GM12878 (cell line): ENCODE measurements around the gene FBXW9. TPM values are rescaled to one million over a fixed set of nuclear protein-coding genes. Genes with fewer than 3 reads are reported as not detected.
A peak's percentile ranks its signal among the peaks of the same experiment; 100 is the strongest.

Experiments used
- ATAC-seq: fragments of 200-7000 bp; cut with Tn5 transposase; 3 replicates; pipeline ENCODE4 v1.9.1; 2020; ENCODE audit warnings: mild to moderate bottlenecking, moderate library complexity
- BruUV-seq: library from RNA; stranded (reverse); fragments of 400-500 nt; replicated peaks from 2 replicates; lab custom pipeline; 2021; lab: Mats Ljungman, UMichigan
- CTCF ChIA-PET: fragments of 300-600 bp; sonication (Branson Sonifier 250); formaldehyde crosslinking; extraction: SDS; loops from one replicate; lab custom pipeline; 2021; ENCODE audit warnings: inconsistent platforms; lab: Yijun Ruan, JAX
- POLR2A ChIA-PET: fragments of 350-600 bp; formaldehyde crosslinking; extraction: SDS; loops from one replicate; lab custom pipeline; 2021; ENCODE audit warnings: inconsistent platforms; lab: Charles Lee
- RAD21 ChIA-PET: fragments of 300-600 bp; sonication (Branson Sonifier 250); formaldehyde crosslinking; loops from one replicate; lab custom pipeline; 2023; ENCODE audit warnings: antibody characterized with exemption; ENCODE audit not compliant: unreplicated experiment; lab: Charles Lee
- SMC1A ChIA-PET: fragments of 300-600 bp; sonication (Branson Sonifier 250); formaldehyde crosslinking; loops from one replicate; lab custom pipeline; 2023; ENCODE audit not compliant: unreplicated experiment, uncharacterized antibody; lab: Charles Lee
- DNase-seq: peaks from one replicate; pipeline ENCODE4 v3.0.0-alpha.2; 2011; ENCODE audit warnings: low read depth, low spot score
- FAIRE-seq: peaks from 3 replicates; lab custom pipeline; 2011; peaks lifted over from hg19 to GRCh38; lab: Jason Lieb, UNC
- H2AFZ ChIP-seq: 2 replicates; pipeline ENCODE4 v1.6.0; 2011; ENCODE audit warnings: low read depth, low read length, control low read depth; ENCODE audit not compliant: control insufficient read depth
- H3K27ac ChIP-seq: 2 replicates; pipeline ENCODE4 v1.5.1; 2011; ENCODE audit warnings: control low read depth; ENCODE audit not compliant: control insufficient read depth, insufficient read depth
- H3K27me3 ChIP-seq, 2 experiments: replicated peaks in 1 of 2; 2 replicates each; pipeline versions ENCODE4 v1.6.0 to v1.6.1; 2011; ENCODE audit warnings: low read length in 1 of 2; ENCODE audit not compliant: control insufficient read depth in 2 of 2, insufficient read depth in 2 of 2
- H3K36me3 ChIP-seq, 2 experiments: 2 replicates each; pipeline ENCODE4 v1.5.1; 2011; ENCODE audit warnings: low read length in 1 of 2; ENCODE audit not compliant: control insufficient read depth in 2 of 2, insufficient read depth in 2 of 2
- H3K4me1 ChIP-seq: 2 replicates; pipeline ENCODE4 v1.6.1; 2011; ENCODE audit warnings: mild to moderate bottlenecking, low read length, moderate library complexity, mixed read lengths; ENCODE audit not compliant: control insufficient read depth, insufficient read depth
- H3K4me2 ChIP-seq: 2 replicates; pipeline ENCODE4 v1.6.0; 2011; ENCODE audit warnings: control low read depth; ENCODE audit not compliant: control insufficient read depth, insufficient read depth
- H3K4me3 ChIP-seq: fragments of 200-600 bp; sonication (generic); 2 replicates; pipeline ENCODE4 v1.5.1; 2016
- H3K79me2 ChIP-seq: 2 replicates; pipeline ENCODE4 v1.6.0; 2011; ENCODE audit warnings: low read length; ENCODE audit not compliant: control insufficient read depth, insufficient read depth
- H3K9ac ChIP-seq: 2 replicates; pipeline ENCODE4 v1.8.0; 2011; ENCODE audit warnings: low read length, control low read depth, mixed read lengths; ENCODE audit not compliant: control insufficient read depth, insufficient read depth
- H3K9me3 ChIP-seq: replicated peaks from 3 replicates; pipeline ENCODE4 v1.5.1; 2011; ENCODE audit warnings: mild to moderate bottlenecking, low read length; ENCODE audit not compliant: control insufficient read depth, insufficient read depth
- H4K20me1 ChIP-seq: 2 replicates; pipeline ENCODE4 v1.6.0; 2011; ENCODE audit not compliant: control insufficient read depth, insufficient read depth
- CBX5 ChIP-seq: sonication (generic); IDR thresholded peaks from 2 replicates; pipeline ENCODE4 v1.6.1; 2016; ENCODE audit warnings: low read depth, moderate library complexity, mild to moderate bottlenecking, inconsistent platforms
- E4F1 ChIP-seq: fragments of 450-650 bp; IDR thresholded peaks from 2 replicates; pipeline ENCODE4 v1.6.1; 2018; ENCODE audit warnings: borderline replicate concordance, mild to moderate bottlenecking; ENCODE audit not compliant: partially characterized antibody
- EED ChIP-seq: sonication (generic); IDR thresholded peaks from 2 replicates; pipeline ENCODE4 v1.6.1; 2016; ENCODE audit warnings: antibody characterized with exemption, low read depth
- HDAC6 ChIP-seq: fragments of 200-600 bp; sonication (generic); IDR thresholded peaks from one replicate; pipeline ENCODE4 v1.8.0; 2017; ENCODE audit warnings: antibody characterized with exemption; ENCODE audit not compliant: unreplicated experiment
- POLR2A ChIP-seq: IDR thresholded peaks from 2 replicates; pipeline ENCODE4 v1.6.1; 2011; ENCODE audit warnings: low read depth, mild to moderate bottlenecking, low read length
- POLR2AphosphoS5 ChIP-seq: IDR thresholded peaks from 2 replicates; pipeline ENCODE4 v1.6.1; 2011; ENCODE audit warnings: mild to moderate bottlenecking, low read length, inconsistent platforms
- REST ChIP-seq: IDR thresholded peaks from 2 replicates; pipeline ENCODE4 v1.6.1; 2012; ENCODE audit warnings: mild to moderate bottlenecking, low read depth, low read length
- WGBS: methylation state at CpG from one replicate; pipeline ENCODE4 v1.1.6; 2016; ENCODE audit warnings: low lambda C conversion rate; ENCODE audit not compliant: insufficient replicate concordance, insufficient coverage; ENCODE audit errors: missing lambda C conversion rate; 5-methylcytosine and 5-hydroxymethylcytosine counted together
- in situ Hi-C: fragments of 300-500 bp; cut with MboI; formaldehyde crosslinking; loops from 9 replicates; pipeline ENCODE4 v1.14.3; 2018; ENCODE audit warnings: mixed read lengths
- intact Hi-C: fragments of 100-400 bp; cut with micrococcal nuclease; formaldehyde crosslinking; loops from one replicate; pipeline ENCODE4 v1.14.2; 2022; ENCODE audit not compliant: unreplicated experiment
- polyA plus RNA-seq, 11 experiments: library from polyadenylated mRNA; depleted of rRNA in 4 of 11; unstranded in 6 of 11; stranded (reverse) in 5 of 11; fragments of >200 nt; fragmentation: Nextera tagmentation in 4 of 11; fragmentation: Illumina TruSeq in 1 of 11; extraction: Ambion mirVana in 4 of 11; extraction: Trizol in 1 of 11; gene quantifications; 1 replicate in 1 of 11; 2 replicates in 10 of 11; pipeline versions ENCODE4 v1.2.1 to v1.2.3, GENCODE V29; 2011 to 2016; ENCODE audit warnings: inconsistent platforms in 2 of 11, missing spikeins in 2 of 11, low read depth in 1 of 11
- total RNA-seq, 4 experiments: library from RNA; depleted of rRNA in 3 of 4; stranded (reverse); fragments of >200 nt in 3 of 4; fragmentation: Illumina TruSeq in 1 of 4; extraction: Trizol in 1 of 4; gene quantifications; 2 replicates each; pipeline versions ENCODE4 v1.2.1 to v1.2.3, GENCODE V29; 2013 to 2021

Gene FBXW9
- total and polyA plus RNA-seq, 10 of the 15 experiments (the other 5 are each of a cell fraction or from before 2014, with no cell fraction given), result 0.21 to 14.8 (median 7.3) TPM

GRCh38 chr19:12672744-12673143, 23.7 kb downstream of the FBXW9 start:
- CTCF ChIA-PET, result interaction anchor here (0.6 to 2.9 kb wide), 12 partner anchors 8 to 684 kb away, joined by 3 to 16 read pairs (median 4); no protein-coding TSS in a partner anchor
- TF ChIP-seq CBX5 (no peak), POLR2AphosphoS5 (0 out of 2 replicates have a peak, but pooled peaks have one; percentile 15)
- TF ChIP-seq, all 136 proteins: peak for 1
- in situ Hi-C loops (loop anchor here (5.0 kb wide), 1 partner anchor 110 kb away; no protein-coding TSS in a partner anchor), intact Hi-C loops (loop anchor here (1.0 to 5.0 kb wide), 2 partner anchors 108 to 470 kb away; no protein-coding TSS in a partner anchor)
- ATAC-seq, result no peak
- no peak overlapping the region for H3K27ac ChIP-seq
- H3K79me2 ChIP-seq, result peaks cover 22% of the 10 kb centered on the region
- FAIRE-seq, result no peak
- ChIA-PET SMC1A (interaction anchor here (0.7 to 1.6 kb wide), 4 partner anchors 16 to 111 kb away, joined by 3 to 10 read pairs (median 4); no protein-coding TSS in a partner anchor), POLR2A (no interaction called here), RAD21 (interaction anchor here (1.5 to 2.1 kb wide), 3 partner anchors 62 to 112 kb away, joined by 3 to 9 read pairs (median 5); no protein-coding TSS in a partner anchor)
- no peak for DNase-seq
- H3K4me1 ChIP-seq, result peaks cover 13% of the 10 kb centered on the region
- H3K9me3 ChIP-seq, result no peaks in the 10 kb centered on the region
- H3K4me3 ChIP-seq, result no peak overlapping the region
- no peak overlapping the region for H2AFZ ChIP-seq
- no peaks in the 10 kb centered on the region; the same call in 1 of the 2 replicates for H4K20me1 ChIP-seq
- no peaks in the 10 kb centered on the region for H3K27me3 ChIP-seq
- BruUV-seq, result no TSS peak
- peaks cover 24 to 25% of the 10 kb centered on the region in 2 experiments; a peak in 3 of 4 replicates for H3K36me3 ChIP-seq
- H3K4me2 ChIP-seq, result no peak overlapping the region
- H3K9ac ChIP-seq, result no peak overlapping the region
- WGBS, result 64% methylated on average over 9 of the region's 10 CpGs

GRCh38 chr19:12670159-12670928, 26.1 kb downstream of the FBXW9 start:
- peak overlapping the region; percentile 99 for H3K9ac ChIP-seq
- CTCF ChIA-PET, result interaction anchor here (0.6 to 2.6 kb wide), 7 partner anchors 11 to 107 kb away, joined by 3 to 16 read pairs (median 5); partner anchors contain the start of genes DHPS, ZNF490 and ZNF791
- ATAC-seq (no peak), FAIRE-seq (no peak), DNase-seq (no peak)
- POLR2A ChIA-PET, result no interaction called here
- no peaks in the 10 kb centered on the region for H4K20me1 ChIP-seq
- SMC1A ChIA-PET, result interaction anchor here (0.6 to 2.1 kb wide), 5 partner anchors 7 to 269 kb away, joined by 3 to 4 read pairs (median 3); no protein-coding TSS in a partner anchor
- H3K4me2 ChIP-seq, result peak overlapping the region; percentile 60
- H3K9me3 ChIP-seq, result no peaks in the 10 kb centered on the region
- intact Hi-C loops, result loop anchor here (5.0 kb wide), 1 partner anchor 468 kb away; no protein-coding TSS in a partner anchor
- RAD21 ChIA-PET, result interaction anchor here (0.5 kb wide), 1 partner anchor 104 kb away, joined by 3 read pairs; no protein-coding TSS in a partner anchor
- no peaks in the 10 kb centered on the region for H3K27me3 ChIP-seq
- H3K79me2 ChIP-seq, result peaks cover 39% of the 10 kb centered on the region
- H3K4me1 ChIP-seq, result peaks cover 18% of the 10 kb centered on the region
- peaks cover 7 to 14% of the 10 kb centered on the region in 2 experiments; a peak in 3 of 4 replicates for H3K36me3 ChIP-seq
- peak overlapping the region; percentile 100 for H3K27ac ChIP-seq
- peak overlapping the region; percentile 92 for H3K4me3 ChIP-seq
- peak overlapping the region; percentile 99 for H2AFZ ChIP-seq
- 34% methylated on average over 26 of the region's 26 CpGs for whole genome bisulfite sequencing
- in situ Hi-C loops, result loop anchor here (5.0 kb wide), 1 partner anchor 108 kb away; no protein-coding TSS in a partner anchor
- BruUV-seq, result no TSS peak
- TF ChIP-seq POLR2AphosphoS5, result peak; percentile 36; the same call in 1 of the 2 replicates
- TF ChIP-seq REST, result no peak
- peak; percentile 51 for TF ChIP-seq POLR2A
- TF ChIP-seq EED, result no peak
- no peak for TF ChIP-seq HDAC6
- TF ChIP-seq E4F1, result no peak
